Measurements from ENCODE around the gene NPR2.

The NPR2 gene

DNA sequence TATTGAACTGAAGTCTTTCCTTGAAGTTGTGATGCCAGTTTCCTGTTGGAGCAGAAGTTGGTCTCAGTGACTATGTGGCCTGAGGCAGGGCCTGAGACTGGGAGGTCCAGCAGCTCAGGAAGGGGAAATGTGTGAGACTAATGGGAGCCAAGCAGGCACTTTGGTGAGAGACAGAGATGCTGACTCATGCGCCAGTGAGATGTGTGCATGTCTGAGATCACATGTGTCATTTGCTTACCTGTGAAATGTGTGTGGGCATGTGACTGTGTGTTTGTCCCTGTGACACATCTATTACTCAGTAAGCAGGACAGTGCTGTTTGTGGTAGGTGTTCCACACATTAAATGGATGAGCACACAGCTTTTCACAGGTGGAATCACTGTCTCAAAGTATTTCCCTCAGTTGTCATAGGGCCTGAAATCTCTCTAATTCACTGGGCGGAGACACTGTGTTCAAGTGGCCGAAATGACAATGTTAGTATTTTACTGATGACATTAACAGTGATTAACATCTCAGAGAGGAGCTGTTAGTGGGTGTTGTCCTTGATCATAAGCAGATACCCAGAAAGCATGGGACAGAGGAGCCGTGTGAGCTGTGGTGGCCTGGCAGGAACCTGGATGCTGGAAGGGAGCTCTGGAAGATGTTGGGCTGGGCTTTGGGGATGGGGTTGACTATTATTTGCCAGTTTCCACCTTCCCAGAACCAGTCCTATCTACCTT, 7.4 kb downstream of the NPR2 start:
- in situ Hi-C loops (cut with HindIII; ENCODE audit: low sequenced_read_pairs) = no loop called here

DNA sequence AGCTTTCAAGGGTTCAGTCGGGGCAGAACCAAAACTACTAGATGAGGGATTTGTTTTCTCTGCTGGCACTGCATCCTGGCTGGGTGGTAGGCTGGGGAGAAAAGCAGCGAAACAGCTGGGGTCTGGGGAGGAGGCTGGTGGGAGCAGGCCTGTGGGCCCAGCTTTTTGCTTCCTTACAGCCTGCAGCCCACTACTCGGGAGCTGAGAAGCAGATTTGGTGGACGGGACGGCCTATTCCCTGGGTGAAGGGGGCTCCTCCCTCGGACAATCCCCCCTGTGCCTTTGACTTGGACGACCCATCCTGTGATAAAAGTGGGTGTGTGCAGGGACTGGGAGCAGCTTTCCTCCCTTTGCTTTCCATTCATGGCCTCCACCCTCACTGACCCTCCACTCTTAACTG, 9.1 kb downstream of the NPR2 start:
- in situ Hi-C loops (cut with HindIII; ENCODE audit: low sequenced_read_pairs) = no loop called here

DNA sequence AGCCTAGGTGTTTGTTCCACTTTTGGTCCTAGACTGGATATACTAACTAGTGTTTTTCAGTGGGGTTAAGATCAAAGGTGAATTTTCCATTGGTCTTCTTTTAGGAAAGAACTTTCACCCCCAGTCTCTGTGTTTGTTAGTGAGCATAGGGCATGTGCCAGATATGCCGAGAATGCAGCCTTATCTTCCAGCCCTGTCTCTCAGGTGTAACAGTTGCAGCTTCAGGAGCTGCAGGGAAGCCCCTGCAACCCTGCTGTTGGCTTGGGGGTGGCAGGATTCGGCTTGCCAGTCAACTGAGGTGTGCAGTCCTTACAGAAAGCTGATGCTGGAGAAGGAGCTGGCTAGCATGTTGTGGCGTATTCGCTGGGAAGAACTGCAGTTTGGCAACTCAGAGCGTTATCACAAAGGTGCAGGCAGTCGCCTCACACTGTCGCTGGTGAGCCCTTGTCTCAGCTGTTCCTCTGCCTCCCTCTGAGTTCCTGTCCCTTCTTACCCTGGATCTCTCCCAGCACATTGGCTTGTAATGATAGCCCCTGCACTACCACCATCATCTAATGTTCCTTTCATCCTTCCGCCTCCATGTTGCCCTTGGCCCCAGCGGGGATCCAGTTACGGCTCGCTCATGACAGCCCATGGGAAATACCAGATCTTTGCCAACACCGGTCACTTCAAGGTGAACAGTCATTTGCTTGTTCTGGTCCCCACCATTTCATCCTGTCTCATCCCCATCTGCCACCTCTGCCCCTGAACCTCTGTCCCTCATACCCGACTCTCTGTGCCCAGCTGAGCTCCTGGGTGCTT, 10.1 kb downstream of the NPR2 start:
- in situ Hi-C loops (cut with HindIII; ENCODE audit: low sequenced_read_pairs) = no loop called here

GRCh38 chr9:35806101-35806500, 14.7 kb downstream of the NPR2 start:
- in situ Hi-C loops (cut with HindIII; ENCODE audit: low sequenced_read_pairs) = no loop called here

DNA sequence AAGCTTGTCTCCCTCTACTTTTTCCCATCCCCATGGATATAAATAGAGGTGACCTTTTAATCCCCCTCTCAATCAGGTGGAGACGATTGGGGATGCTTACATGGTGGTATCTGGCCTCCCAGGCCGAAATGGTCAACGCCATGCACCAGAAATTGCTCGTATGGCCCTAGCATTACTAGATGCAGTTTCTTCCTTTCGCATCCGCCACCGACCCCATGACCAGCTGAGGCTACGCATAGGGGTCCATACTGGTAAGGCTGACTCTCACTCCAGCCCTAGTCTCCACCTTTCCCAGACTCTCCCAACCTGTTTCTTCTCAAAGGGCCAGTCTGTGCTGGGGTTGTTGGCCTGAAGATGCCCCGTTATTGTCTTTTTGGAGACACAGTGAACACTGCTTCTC, 17.0 kb downstream of the NPR2 start:
- in situ Hi-C loops (cut with HindIII; ENCODE audit: low sequenced_read_pairs) = no loop called here

- in situ Hi-C loops (cut with HindIII; ENCODE audit: low sequenced_read_pairs) = no loop called here
These were observed 18.7 kb downstream of the NPR2 start for GRCh38 chr9:35810122-35810521.

GRCh38 chr9:35811381-35812024, 20.1 kb downstream of the NPR2 start:
- in situ Hi-C loops (cut with HindIII; ENCODE audit: low sequenced_read_pairs) = no loop called here

DNA sequence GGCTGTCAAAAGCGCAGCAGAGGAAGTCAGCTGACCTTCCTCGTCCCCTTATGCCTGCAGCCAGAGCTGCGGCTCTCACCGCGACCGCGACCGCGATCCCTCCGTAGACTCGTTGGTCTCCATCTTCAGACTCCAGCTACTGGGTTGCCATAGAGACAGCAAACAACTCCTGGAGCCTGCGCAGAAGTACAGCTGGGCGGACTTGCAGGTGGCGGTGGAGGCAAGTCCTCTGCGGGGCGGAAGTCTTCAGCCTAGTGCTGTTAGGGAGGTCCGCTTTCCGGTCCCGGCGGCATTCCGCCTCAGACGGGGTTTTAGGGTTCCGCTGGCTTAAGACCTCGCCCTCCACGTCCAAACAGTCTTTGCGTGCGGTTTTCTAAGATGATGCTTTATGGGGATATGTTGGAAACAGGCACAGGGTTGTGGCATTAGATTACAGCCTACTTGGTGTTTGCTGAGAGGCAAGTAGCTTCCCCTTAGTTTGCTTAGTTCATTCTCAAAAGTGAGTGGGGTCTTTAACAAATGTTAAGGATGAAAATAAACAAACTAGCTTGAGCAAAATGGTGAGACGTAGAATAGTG, 20.7 kb downstream of the NPR2 start, which contains the start of gene SPAG8:
Gene SPAG8 (minus strand): TSS at position 238 of the 578 bp plus-strand sequence. CDS start 115 bp downstream, at position 123.
- in situ Hi-C loops (cut with HindIII; ENCODE audit: low sequenced_read_pairs) = no loop called here

GRCh38 chr9:35813434-35814105, 22.2 kb downstream of the NPR2 start:
- in situ Hi-C loops (cut with HindIII; ENCODE audit: low sequenced_read_pairs) = no loop called here

DNA sequence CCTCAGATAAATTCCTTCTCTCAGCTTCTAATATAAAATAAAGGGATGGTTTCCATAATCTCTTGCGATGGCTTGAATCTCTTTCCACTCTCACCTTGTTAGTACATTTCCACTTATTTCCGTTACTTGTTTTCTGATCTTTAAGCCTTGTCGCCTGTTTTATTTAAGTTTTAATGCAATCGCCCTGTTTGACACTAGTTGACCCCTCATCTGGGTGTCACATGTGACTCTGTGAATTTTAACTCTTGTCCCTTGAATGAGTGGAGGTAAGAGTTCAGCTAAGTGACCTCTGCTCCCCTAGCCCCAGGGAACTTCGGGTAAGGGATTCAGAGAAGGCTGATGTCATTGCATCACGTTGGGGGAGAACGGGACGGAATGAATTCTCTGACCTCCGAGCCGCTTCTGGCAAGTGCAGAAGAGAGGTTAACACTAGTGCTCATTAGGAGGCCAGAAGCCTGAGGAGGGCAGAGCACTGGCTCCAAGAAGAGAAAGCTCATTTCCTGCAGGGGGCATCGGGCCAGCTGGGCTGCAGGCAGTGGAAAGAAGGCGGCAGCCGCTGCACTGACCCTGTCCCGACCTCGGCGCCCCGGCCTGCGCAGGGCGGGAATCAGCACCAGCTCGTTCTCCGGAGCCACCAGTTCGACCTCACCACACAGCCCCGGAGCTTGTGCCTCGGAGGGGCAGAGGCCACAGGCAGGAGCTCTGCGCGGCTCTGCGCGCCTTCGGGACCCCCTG, 22.9 kb downstream of the NPR2 start:
- in situ Hi-C loops (cut with HindIII; ENCODE audit: low sequenced_read_pairs) = no loop called here

DNA sequence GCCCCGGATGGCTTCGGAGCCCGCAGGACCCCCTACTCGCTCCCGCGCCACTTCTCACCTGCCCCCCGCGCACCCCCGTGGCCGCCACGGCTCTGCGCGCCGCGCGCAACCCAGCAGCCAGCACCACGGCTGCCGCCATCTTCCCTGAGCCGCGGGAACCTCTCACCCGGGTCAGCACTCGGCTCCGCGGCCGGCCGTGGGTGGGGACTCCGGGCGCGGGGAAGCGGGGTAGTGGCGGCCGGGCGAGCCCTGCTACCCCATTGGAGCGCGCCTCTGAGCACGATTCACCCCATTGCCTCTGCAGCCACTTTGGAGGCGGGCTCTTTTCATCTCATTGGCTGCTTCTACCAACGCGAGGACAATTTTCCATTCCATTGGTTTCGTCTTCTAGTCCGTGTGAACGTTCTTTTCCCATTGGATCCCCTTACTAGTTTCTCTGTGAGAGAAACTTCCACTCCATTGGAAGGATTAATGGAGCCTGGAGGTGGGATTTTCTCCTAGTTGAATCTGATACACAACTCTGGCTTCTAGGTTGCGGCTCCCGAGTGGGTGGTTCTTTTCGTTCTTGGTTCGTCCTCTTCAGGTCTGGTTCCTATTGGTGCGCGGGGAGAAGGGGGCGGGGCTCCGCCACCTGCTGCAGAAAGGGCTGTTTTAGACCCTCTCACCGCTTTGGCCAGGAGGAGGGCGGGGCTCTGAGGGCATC, 23.6 kb downstream of the NPR2 start, which contains the start of gene HINT2:
Gene HINT2 (minus strand): TSS at position 202 of the 703 bp plus-strand sequence. CDS start 63 bp downstream, at position 139.
- in situ Hi-C loops (cut with HindIII; ENCODE audit: low sequenced_read_pairs) = no loop called here

DNA sequence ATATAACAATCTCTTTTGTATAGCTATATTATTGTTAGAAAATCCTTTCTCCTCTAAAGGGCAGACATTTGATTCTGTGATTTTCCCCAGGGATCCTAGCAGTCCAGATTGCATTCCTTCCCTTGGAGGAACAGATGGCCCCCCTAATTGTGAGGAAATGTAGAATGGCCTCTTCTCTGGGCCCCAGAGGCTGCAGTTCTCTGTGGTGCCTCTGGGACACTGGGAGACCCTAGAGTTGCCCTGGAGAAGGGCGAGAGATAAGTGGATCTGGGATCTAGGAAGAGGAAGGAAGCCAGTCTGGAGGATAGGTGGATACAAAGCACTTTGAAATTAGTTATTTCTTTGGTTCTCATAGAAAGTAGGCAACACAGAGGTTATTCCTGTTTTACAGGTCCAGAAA, 25.3 kb downstream of the NPR2 start:
- in situ Hi-C loops (cut with HindIII; ENCODE audit: low sequenced_read_pairs) = no loop called here

DNA sequence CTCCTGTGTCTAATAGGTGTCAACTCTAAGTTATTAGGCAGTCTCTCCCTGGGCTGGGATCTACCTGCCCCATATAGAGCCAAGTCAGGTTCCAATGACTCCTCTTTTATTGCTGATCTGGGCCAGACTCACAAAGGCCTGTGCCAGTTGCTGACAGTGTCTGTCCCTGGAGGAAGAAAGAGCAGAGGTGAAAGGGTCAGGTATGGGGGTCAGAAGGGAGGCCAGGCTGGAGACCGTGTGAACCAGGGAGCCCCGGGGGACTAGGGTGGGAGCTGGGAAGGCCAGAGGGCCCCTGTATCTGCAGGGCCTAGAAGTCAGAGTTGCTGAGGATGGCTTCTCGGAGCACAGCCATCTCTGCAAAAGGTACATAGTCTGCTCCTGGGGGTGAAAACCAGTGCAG, 26.9 kb downstream of the NPR2 start:
- in situ Hi-C loops (cut with HindIII; ENCODE audit: low sequenced_read_pairs) = no loop called here

- in situ Hi-C loops (cut with HindIII; ENCODE audit: low sequenced_read_pairs) = no loop called here
These were observed 28.7 kb downstream of the NPR2 start for GRCh38 chr9:35820076-35820475.

- in situ Hi-C loops (cut with HindIII; ENCODE audit: low sequenced_read_pairs) = no loop called here
These were observed 31.5 kb downstream of the NPR2 start for GRCh38 chr9:35822926-35823325.

- in situ Hi-C loops (cut with HindIII; ENCODE audit: low sequenced_read_pairs) = no loop called here
These were observed 34.8 kb downstream of the NPR2 start for GRCh38 chr9:35826071-35826701.

DNA sequence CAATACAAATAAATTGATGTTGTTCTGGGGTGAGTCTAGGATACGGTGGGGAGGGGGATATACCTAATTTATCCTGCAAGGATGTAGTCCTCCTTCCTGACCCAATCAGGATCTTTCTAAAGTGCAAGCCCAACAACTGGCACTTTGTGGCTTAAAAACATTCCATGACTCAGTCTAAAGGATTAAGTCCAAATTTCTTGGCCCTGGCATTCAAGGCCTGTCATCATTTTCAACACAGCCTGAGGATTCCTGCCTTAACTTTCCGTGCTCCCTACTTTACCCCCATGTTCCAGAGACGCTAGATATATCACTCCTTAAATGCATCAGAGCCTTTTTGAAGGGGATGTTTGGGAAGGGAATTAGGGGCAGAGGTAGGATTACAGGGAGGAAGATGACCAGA, 36.1 kb downstream of the NPR2 start:
- in situ Hi-C loops (cut with HindIII; ENCODE audit: low sequenced_read_pairs) = no loop called here

GRCh38 chr9:35828716-35829083, 37.3 kb downstream of the NPR2 start, which contains the start of gene FAM221B:
Gene FAM221B (minus strand): TSS chr9:35828732. CDS start chr9:35826161, 2,571 bp downstream.
- in situ Hi-C loops (cut with HindIII; ENCODE audit: low sequenced_read_pairs) = no loop called here

Data from DLD1 (cell line).